HepG2 (cell line): ENCODE data around the gene ZBTB48. TPM values are rescaled to one million over a fixed set of nuclear protein-coding genes. Genes with fewer than 3 reads are reported as not detected.

ENCODE experiments used
- ASH2L ChIP-seq: fragments of 300-600, 200-600 bp; sonication (generic); IDR thresholded peaks from 2 replicates; pipeline ENCODE4 v1.7.0; 2017; ENCODE audit warnings: low read depth, mild to moderate bottlenecking, moderate library complexity, mixed read lengths, low read length; ENCODE audit not compliant: insufficient read length
- CBX1 ChIP-seq: IDR thresholded peaks from one replicate; pipeline ENCODE4 v1.6.1; 2016; ENCODE audit warnings: antibody characterized with exemption, low read depth
- CHD2 ChIP-seq: IDR thresholded peaks from 2 replicates; pipeline ENCODE4 v1.6.1; 2011; ENCODE audit warnings: low read depth, low read length, improper control_type of control experiment
- CREM ChIP-seq, 2 experiments: sonication (generic) in 1 of 2; formaldehyde crosslinking in 1 of 2; IDR thresholded peaks; 2 replicates each; pipeline versions ENCODE4 v1.4.0 to v1.6.1; 2016 to 2020; ENCODE audit warnings: antibody characterized with exemption in 1 of 2, mild to moderate bottlenecking in 1 of 2, missing genetic modification reagents in 1 of 2
- LRRFIP1 ChIP-seq: sonication (generic); formaldehyde crosslinking; conservative IDR thresholded peaks from 2 replicates; pipeline ENCODE4 v1.4.0; 2020; ENCODE audit warnings: missing genetic modification reagents
- MXD4 ChIP-seq: IDR thresholded peaks from 2 replicates; pipeline ENCODE4 v1.6.1; 2016; ENCODE audit warnings: mild to moderate bottlenecking, missing biosample characterization, missing genetic modification reagents
- NR1H2 ChIP-seq: sonication (generic); formaldehyde crosslinking; IDR thresholded peaks from 2 replicates; pipeline ENCODE4 v1.8.1; 2022; ENCODE audit warnings: low read depth, missing genetic modification reagents, borderline replicate concordance
- NR2F2 ChIP-seq: IDR thresholded peaks from 2 replicates; pipeline ENCODE4 v1.6.1; 2012; ENCODE audit warnings: low read depth, inconsistent platforms, borderline replicate concordance
- PATZ1 ChIP-seq: sonication (generic); formaldehyde crosslinking; IDR thresholded peaks from 2 replicates; pipeline ENCODE4 v1.4.0; 2020; ENCODE audit warnings: missing genetic modification reagents
- SPEN ChIP-seq: sonication (generic); formaldehyde crosslinking; IDR thresholded peaks from 2 replicates; pipeline ENCODE4 v1.5.1; 2020; ENCODE audit warnings: low read depth, mild to moderate bottlenecking, missing genetic modification reagents
- ZHX1 ChIP-seq: sonication (generic); formaldehyde crosslinking; IDR thresholded peaks from 2 replicates; pipeline ENCODE4 v1.8.1; 2022; ENCODE audit warnings: low read depth, mild to moderate bottlenecking, missing genetic modification reagents
- ZNF17 ChIP-seq: sonication (generic); formaldehyde crosslinking; IDR thresholded peaks from 2 replicates; pipeline ENCODE4 v1.5.0; 2020; ENCODE audit warnings: mild to moderate bottlenecking, missing genetic modification reagents
- ZNF205 ChIP-seq: IDR thresholded peaks from 2 replicates; pipeline ENCODE4 v1.6.1; 2018; ENCODE audit warnings: missing biosample characterization, missing genetic modification reagents
- ZNF496 ChIP-seq: sonication (generic); formaldehyde crosslinking; IDR thresholded peaks from 2 replicates; pipeline ENCODE4 v1.8.1; 2023; ENCODE audit warnings: mild to moderate bottlenecking, moderate library complexity, missing genetic modification reagents; ENCODE audit not compliant: insufficient replicate concordance
- ZNF574 ChIP-seq: sonication (generic); formaldehyde crosslinking; IDR thresholded peaks from 2 replicates; pipeline ENCODE4 v1.4.0; 2020; ENCODE audit warnings: missing genetic modification reagents
- ZNF619 ChIP-seq: sonication (generic); formaldehyde crosslinking; IDR thresholded peaks from 2 replicates; pipeline ENCODE4 v1.4.0; 2020; ENCODE audit warnings: mild to moderate bottlenecking, missing genetic modification reagents
- ZNF775 ChIP-seq: sonication (generic); formaldehyde crosslinking; IDR thresholded peaks from 2 replicates; pipeline ENCODE4 v1.4.0; 2020; ENCODE audit warnings: missing genetic modification reagents, mild to moderate bottlenecking, moderate library complexity, borderline replicate concordance
- ZNF792 ChIP-seq: IDR thresholded peaks from 2 replicates; pipeline ENCODE4 v1.6.1; 2016
- ZSCAN31 ChIP-seq: sonication (generic); formaldehyde crosslinking; IDR thresholded peaks from 2 replicates; pipeline ENCODE4 v1.5.0; 2020; ENCODE audit warnings: low read depth, mild to moderate bottlenecking, missing genetic modification reagents
- polyA plus RNA-seq, 8 experiments: library from polyadenylated mRNA; depleted of rRNA in 3 of 8; stranded (reverse) in 7 of 8; unstranded in 1 of 8; fragments of >200 nt; fragmentation: Illumina TruSeq in 4 of 8; extraction: Trizol in 4 of 8; gene quantifications; 2 replicates each; pipeline versions ENCODE4 v1.2.1 to v1.2.3, GENCODE V29; 2011 to 2016; ENCODE audit warnings: low read depth in 4 of 8, missing spikeins in 1 of 8, mixed read lengths in 1 of 8; ENCODE audit not compliant: insufficient read depth in 1 of 8
- total RNA-seq, 5 experiments: library from RNA; depleted of rRNA; stranded (reverse); fragments of >200 nt; fragmentation: Illumina TruSeq; extraction: Trizol; gene quantifications; 2 replicates each; pipeline ENCODE4 v1.2.3, GENCODE V29; 2016; ENCODE audit warnings: low read depth in 1 of 5

ZBTB48 gene
- total and polyA plus RNA-seq, 2 of the 13 experiments (the other 11 are each of a cell fraction or from before 2014, with no cell fraction given) = 13.0 to 17.1 TPM

- TF ChIP-seq CBX1 (peak; percentile 29), CREM (IDR thresholded peaks at IDR 0.05) (peak; percentile 91), CREM (CRISPR knock-in tag; IDR thresholded peaks at IDR 0.05) (no peak), SPEN (CRISPR knock-in tag) (peak; percentile 34; the same call in 1 of the 2 replicates), ZNF775 (CRISPR knock-in tag) (no peak), CHD2 (peak; percentile 73), ZNF17 (CRISPR knock-in tag) (no peak), ZNF496 (CRISPR knock-in tag) (no peak), NR1H2 (CRISPR knock-in tag) (no peak), MXD4 (CRISPR knock-in tag) (0 out of 2 replicates have a peak, but pooled peaks have one; percentile 29), LRRFIP1 (CRISPR knock-in tag) (no peak), ZNF619 (CRISPR knock-in tag) (no peak), ZNF574 (CRISPR knock-in tag) (peak; percentile 94), ZSCAN31 (CRISPR knock-in tag) (0 out of 2 replicates have a peak, but pooled peaks have one; percentile 22), NR2F2 (no peak; the same call in 1 of the 2 replicates), ZNF792 (CRISPR knock-in tag) (0 out of 2 replicates have a peak, but pooled peaks have one; percentile 32), ZHX1 (0 out of 2 replicates have a peak, but pooled peaks have one; percentile 34), PATZ1 (CRISPR knock-in tag) (peak; percentile 97), ASH2L (peak; percentile 56), ZNF205 (CRISPR knock-in tag) (0 out of 2 replicates have a peak, but pooled peaks have one; percentile 22)
Measured at GRCh38 chr1:6613361-6614018, 33.7 kb downstream of the ZBTB48 start, which contains the start of gene PHF13 (continued).
